Amniotic stem cell (primary cell): ENCODE measurements around the gene ZSWIM7.
"Not testable (repeated sequence)": the region's sequence is repeated elsewhere in the genome, so short reads cannot be mapped to it uniquely, and the experiment has no call there.

ENCODE experiments used
- DNase-seq: peaks from one replicate; lab custom pipeline; 2025; lab: John Stamatoyannopoulos, UW

ZSWIM7 gene

GRCh38 chr17:15999974-16000827 lies 697 bp upstream of the ZSWIM7 start:
- DNase-seq, result peak; percentile 17

DNA sequence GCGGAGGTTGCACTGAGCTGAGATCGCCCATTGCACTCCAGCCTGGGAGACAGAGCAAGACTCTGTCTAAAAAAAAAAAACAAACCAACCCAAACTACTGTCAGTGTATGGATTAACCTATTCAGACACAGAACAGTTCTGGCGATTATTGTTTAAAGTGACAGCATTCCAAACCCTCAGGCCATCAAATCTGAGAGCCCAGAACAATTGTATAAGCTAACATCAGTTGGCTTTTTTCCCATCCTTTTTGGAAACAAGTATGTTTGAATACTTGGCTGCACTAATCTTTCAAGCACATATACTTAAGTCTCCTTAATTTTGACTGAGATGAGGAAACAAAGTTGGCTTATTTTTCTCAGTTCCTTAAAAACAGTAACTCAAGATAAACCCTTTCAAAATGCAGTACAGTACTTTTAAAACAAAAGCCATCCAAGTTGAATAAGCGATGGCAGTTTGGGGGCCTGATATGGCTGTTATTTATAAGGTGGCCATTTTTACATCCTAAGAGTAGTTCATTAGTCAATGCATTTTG lies 1.4 kb downstream of the ZSWIM7 start:
- no peak for DNase-seq

- no peak for DNase-seq
Observed at GRCh38 chr17:15996322-15996721, 3.2 kb downstream of the ZSWIM7 start.

GRCh38 chr17:15981646-15982580 lies 17.6 kb downstream of the ZSWIM7 start:
- no peak for DNase-seq

DNA sequence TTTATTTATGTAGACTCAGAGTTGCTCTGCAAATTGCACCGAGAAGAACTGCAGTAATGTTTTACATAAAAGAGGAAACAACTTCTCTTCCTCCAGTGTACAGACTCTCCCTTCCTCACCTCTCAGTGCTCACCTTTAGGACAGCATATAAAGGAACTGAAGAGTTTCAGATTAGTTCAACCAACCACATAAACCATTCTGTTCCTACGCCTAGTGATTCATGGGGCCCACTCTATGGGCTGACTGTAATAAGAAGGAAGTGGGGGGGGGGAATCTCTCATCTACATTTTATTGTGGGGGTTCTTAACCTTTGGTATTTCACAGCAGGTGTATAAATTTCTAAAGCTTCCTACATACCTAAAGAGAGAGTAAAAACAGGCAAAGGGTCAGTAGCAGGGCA lies 18.3 kb downstream of the ZSWIM7 start:
- DNase-seq, result no peak

DNA sequence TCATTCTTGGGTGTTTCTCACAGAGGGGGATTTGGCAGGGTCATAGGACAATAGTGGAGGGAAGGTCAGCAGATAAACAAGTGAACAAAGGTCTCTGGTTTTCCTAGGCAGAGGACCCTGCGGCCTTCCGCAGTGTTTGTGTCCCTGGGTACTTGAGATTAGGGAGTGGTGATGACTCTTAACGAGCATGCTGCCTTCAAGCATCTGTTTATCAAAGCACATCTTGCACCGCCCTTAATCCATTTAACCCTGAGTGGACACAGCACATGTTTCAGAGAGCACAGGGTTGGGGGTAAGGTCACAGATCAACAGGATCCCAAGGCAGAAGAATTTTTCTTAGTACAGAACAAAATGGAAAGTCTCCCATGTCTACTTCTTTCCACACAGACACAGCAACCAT lies 20.5 kb downstream of the ZSWIM7 start:
- not testable (repeated sequence) for DNase-seq

DNA sequence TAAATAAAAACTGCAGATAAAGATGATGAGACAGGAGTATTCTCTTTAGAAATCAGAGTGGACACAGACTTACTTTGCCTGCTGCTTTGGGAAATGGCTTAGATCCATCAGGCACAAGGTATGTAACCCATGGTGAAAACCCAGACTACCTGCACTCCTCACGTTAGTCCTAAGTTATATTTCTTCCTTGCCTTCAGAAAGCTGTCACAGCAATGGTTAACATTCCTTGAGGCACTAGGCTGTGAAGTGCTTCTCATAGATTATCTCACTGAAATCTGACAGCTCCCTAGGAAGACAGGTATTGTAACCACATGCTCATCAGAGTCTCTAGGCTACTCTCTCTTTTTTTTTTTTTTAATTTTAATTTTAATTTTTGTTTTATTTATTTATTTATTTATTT lies 20.9 kb downstream of the ZSWIM7 start:
- no peak for DNase-seq

DNA sequence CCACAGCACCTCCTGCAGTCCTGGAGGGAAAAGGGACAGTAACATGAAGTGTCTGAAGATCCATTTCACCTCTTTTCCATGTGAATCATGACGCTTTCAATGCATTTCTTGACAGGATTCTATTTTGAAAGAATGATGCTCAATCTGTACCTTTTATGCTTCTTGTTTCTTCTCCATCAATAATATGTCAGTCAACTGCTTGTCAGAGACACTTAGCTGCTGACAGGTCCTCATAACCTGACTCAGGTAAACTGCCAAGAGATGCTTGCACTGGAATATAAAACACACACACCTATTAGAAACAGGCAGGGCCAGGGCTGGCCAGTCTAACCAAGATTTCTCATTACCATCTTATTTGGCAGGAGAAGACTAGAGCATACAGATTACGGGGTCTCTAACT lies 21.6 kb downstream of the ZSWIM7 start:
- no peak for DNase-seq

GRCh38 chr17:15973834-15974233 lies 25.7 kb downstream of the ZSWIM7 start:
- DNase-seq, result no peak

DNA sequence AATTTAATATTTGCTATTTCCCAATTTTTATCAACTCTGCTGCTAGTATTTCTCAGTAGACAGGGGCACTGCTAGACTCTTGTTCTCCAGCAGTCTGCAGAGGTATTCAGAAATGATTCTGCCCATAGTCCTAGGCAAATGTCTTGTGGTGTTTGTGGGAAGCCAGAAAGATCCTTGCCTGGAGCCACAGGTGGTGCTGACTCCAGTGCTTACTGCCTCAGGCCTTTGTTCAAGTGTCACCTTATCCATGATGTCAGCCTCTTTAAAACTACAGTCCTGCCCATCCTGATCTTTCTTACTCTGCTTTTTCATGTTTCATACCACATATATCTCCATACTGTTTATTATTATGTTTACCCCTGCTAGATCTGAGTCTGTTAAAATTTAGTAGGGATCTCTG lies 26.5 kb downstream of the ZSWIM7 start:
- DNase-seq, result no peak

GRCh38 chr17:15972497-15972951 lies 27.0 kb downstream of the ZSWIM7 start:
- no peak for DNase-seq

DNA sequence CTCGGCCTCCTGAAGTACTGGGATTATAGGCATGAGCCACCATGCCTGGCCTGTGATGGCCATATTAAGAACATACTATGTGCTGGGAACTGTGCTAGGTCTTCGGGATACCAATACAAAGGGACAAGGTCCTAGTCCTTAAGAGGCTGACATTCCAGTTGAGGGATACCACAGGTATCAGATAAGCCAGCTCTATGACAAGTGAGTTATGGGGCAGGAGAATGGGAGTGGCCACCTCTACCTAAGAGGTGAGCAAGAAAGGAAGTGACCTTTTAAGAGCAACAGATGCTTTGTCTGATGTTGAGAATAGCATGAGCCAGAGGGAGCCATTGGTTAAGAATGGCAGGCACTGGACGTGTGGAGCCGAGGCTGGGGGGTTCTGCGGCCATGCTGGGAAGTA lies 27.6 kb downstream of the ZSWIM7 start:
- no peak for DNase-seq

DNA sequence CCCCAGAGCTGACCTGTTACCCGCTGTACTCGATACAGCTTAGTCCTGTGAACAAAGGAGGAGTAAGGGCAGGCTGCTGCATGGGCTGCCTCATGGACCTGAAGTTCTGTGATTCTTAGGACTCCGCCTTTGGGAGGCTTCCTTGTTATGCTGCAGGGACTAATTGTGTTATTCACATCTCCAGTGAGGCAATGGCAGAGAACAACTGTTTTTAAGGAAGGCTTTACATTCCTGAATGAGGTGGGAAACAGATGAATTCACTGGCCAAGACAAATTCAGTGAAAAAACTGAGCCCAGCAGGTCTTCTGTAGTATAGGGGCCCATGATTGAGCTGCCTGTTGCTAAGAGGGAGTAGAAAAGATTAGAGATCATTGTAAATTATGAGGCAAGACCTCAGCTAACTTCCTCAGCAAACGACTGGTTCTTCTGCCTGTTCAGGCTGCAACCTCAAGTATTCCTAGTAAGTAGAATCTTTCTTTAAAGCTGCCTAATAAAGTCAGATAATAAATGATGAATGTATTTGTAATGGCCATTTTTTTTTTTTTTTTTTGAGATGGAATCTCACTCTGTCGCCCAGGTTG lies 28.3 kb downstream of the ZSWIM7 start:
- no peak for DNase-seq

DNA sequence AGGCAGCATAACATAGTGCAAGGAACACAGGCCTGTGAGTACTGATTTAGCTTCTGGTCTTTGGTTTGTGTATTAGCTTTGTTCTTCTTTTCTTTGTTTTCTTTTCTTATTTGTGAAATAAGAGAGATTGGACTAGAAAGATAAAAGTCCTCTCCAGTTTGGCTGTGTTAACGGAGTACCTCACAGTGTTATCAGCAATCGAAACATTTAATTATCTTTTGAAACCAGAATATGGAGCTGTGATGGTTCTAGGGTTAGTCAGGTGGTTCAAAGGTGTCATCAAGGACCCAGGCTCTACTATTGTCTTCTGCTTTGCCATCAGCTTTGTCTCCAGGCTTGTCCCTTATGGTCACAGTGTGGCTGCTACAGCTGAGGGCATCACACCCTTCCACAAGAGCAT lies 29.0 kb downstream of the ZSWIM7 start:
- no peak for DNase-seq

- no peak for DNase-seq
Observed at GRCh38 chr17:15969463-15969862, 30.0 kb downstream of the ZSWIM7 start.

GRCh38 chr17:15967706-15968399 lies 31.7 kb downstream of the ZSWIM7 start:
- DNase-seq, result no peak

DNA sequence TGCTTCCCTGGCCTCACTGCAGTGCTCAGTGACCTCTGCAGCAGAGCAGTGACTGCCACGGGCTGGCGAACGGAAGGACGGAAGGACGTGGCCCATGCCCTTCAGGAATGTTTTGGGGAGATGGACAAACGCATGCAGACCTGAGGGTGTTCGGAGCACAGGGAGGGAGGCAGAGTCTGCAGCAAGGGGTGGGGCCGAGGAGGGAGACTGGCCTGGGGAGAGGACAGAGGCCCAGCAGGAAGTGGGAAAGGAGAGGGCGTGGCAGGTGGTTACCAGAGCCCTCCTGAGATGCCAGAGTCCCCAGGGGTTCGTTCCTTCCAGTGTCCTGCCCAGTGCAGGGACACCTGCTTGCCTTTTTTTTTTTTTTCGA lies 32.6 kb downstream of the ZSWIM7 start:
- no peak for DNase-seq

- DNase-seq, result no peak
Observed at GRCh38 chr17:15966183-15966878, 33.2 kb downstream of the ZSWIM7 start.

DNA sequence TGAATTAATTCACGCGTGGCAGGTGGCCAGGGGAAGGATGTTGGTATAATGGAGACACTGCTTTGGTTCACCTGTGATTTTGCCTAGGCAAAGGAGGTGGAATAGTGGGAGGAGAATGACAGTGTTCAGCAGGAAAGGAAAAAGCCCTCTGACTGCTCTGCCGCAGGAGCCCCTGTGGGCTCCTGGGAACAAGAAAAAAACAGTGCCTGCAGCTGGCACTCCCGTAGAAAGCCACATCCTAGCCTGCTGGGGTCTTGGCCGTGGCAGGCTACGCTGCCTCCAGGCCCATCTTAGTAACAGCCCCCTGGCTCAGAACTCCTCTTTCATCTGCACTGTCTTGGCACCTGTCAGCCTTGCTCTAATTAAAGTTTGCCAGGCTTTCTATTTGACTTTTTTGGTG lies 34.0 kb downstream of the ZSWIM7 start:
- DNase-seq, result no peak

DNA sequence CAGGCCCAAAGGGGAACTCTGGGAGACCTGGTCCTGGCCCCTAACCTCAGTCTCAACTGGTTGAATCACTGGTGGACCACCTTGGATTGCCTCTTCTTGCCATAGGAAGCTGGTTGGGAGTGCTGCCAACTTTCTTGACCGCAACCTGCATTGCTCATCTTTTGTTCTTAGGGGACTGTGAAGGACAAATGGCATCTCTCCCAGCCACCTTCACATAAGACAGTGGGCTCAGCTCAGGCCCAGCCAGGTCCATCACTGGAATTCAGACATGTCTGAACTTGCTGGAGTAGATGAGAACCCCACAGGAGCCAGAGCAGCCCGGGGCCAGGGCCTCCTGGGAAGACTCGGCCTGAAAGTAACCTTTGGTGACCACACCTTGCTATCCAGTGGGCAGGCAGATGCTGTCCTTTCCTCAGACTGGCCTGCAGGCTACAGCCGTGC lies 35.8 kb downstream of the ZSWIM7 start:
- DNase-seq, result no peak

GRCh38 chr17:15958484-15958854 lies 41.0 kb downstream of the ZSWIM7 start:
- DNase-seq, result no peak
